Cortex of kidney (tissue), 1 donor: ENCODE measurements around the gene SYNM.

ENCODE experiments used
- DNase-seq: peaks from one replicate; lab custom pipeline; 2025; lab: John Stamatoyannopoulos, UW

The SYNM gene

DNA sequence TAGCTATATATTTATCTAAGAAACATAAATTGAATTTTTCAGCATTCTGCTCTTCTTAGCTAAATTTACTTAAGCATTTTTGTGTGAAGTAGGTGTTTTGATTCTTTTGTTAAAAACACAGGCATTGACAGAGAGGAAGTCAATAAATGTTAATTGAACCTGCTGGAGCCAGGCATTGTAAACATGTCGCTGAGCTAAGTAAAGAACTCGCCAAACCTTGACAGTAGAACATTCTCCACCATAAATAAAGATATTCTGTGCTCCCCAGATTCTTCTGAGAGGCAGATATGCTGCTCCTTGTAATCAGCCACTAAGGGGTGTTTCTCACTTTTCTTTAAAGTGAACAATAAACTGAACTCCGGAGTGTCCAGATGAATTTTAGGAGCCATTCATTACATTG, 38.4 kb downstream of the SYNM start:
- no peak for DNase-seq

DNA sequence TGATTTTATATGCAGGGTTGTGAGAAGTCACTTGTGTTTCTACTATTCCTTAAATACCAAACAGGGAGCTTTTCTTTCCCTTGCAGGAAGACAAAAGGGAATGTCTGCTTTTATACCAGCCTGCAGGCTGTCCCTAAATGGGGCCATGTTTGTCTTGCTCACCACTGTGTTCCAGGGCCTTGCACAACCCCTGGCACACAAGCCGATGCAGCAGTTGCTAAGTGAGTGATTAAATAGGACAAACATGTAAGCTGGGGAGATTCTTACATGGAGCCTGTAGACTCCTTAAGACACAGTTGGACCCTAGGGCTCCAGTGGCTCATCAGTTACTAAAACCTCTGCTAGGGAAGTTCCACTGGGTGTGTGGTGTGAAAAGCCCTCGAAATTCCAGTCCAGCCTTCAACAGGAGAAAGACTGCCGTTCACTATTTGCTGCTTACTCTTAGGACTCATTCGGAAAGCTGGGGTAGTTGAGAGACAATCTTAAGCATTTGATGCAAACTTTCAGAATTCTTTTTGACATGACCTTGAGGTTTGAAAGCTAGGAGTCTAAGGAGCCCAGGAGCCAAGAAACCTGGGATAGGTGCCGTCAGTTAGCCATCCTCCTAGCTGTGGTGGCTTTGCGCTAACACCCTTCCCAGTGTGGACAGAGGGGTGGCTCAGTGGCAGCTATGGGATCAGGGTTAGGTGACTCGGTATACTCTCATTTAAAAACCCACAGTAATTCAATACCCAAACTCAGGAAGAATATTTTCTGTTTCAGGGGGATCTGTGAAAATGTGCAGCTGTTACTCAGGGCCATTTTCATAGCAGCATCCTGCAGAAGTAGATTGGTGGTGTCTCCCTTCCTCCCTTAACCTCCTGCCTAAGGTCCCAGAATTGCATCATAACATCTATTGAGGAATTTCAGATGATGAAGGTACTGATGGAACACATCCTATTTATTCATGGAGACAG, 39.1 kb downstream of the SYNM start:
- DNase-seq: no peak

DNA sequence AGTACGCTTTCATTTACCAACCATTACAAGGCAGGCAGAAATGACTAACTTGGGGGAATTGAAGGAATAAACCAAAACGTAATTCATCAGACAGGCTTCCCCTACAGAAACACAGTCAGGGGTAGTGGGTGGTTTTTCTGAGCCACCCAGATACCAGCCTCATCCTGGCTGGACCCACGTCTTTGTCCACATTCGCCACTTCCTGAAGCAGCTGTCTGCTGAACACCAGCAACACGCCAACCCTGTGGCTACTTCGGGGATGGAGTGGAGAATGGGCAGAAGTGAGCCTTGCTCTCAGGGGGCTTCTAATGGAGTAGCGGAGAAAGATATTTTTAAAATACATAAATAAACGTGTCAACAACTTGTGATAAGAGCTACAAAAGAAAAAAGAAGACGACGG, 40.1 kb downstream of the SYNM start:
- no peak for DNase-seq

GRCh38 chr15:99145778-99146177, 40.9 kb downstream of the SYNM start:
- DNase-seq: no peak

DNA sequence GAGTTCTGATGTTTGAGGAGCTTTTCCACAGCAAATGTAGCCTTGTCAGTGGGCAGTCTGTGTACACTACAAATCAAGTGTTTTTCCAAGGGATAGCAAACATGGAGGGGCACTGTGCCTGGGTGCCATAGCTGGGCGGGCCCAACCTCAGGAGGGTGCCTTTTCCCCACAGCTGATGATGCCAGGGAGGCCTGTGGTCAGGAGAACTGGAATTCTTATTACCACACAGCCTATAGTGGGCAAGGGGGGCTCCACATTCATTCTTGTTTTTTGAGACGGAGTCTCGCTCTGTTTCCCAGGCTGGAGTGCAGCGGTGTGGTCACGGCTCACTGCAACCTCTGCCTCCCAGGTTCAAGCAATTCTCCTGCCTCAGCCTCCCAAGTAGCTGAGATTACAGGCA, 41.8 kb downstream of the SYNM start:
- no peak for DNase-seq

GRCh38 chr15:99148851-99149276, 44.0 kb downstream of the SYNM start:
- no peak for DNase-seq

DNA sequence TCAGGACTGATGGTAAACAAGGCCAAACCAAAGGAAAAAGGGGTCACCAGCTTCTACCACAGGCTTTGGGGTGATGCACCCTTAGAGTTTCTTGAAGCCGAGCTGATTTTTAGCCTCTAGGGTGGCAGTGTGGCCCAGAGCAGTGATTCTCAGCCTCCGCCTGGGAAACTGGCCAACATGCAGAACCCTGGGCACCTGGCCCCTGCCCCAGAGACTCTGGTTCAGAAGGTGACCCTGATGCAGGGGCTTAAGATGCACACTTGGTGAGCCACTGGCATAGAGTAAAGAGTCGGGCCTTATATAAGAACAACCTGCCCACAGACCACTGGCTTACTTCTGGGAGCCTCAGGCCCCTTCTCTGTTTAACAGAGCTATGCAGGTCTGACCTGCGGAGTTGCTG, 44.5 kb downstream of the SYNM start:
- DNase-seq: no peak

DNA sequence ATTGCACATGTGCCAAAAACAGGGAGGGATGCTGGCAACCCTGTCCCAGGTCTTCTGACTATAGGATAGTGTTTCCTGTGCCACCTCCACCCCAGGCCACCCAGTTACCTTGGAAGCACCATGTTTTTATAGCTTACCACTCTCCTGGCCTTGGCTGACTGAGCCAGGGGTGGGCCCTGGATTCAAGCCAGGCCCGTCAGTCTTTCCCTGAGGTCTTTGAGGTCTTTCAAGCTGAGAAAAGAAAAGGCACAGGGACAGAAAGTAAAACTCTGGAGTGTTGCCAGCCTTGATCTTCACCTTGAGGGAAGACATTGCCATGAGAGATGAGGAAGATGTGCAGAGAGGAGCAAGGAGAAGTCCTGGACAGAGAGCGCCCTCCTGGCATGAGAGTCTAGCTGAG, 46.3 kb downstream of the SYNM start:
- no peak for DNase-seq

- DNase-seq: no peak
These were observed 48.2 kb downstream of the SYNM start for GRCh38 chr15:99153026-99153535.

DNA sequence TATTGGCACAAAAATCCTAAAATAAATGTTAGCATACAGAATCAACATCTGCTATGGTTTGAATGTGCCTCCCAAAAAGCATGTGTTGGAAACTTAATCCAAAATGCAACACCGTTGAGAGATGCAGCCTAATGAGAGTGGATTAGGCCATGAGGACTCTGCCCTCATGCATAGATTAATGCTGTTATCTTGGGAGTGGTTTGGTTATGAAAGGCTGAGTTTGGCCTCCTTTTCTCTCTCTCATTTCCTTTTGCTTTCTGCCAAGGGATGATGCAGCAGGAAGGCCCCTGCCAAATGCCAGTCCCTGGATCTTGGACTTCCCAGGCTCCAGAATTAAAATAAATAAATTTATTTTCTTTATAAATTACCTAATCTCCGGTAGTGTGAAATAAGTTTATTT, 49.4 kb downstream of the SYNM start:
- no peak for DNase-seq

- no peak for DNase-seq
These were observed 51.1 kb downstream of the SYNM start for GRCh38 chr15:99155961-99156443.

GRCh38 chr15:99157456-99157855, 52.6 kb downstream of the SYNM start:
- DNase-seq: no peak

DNA sequence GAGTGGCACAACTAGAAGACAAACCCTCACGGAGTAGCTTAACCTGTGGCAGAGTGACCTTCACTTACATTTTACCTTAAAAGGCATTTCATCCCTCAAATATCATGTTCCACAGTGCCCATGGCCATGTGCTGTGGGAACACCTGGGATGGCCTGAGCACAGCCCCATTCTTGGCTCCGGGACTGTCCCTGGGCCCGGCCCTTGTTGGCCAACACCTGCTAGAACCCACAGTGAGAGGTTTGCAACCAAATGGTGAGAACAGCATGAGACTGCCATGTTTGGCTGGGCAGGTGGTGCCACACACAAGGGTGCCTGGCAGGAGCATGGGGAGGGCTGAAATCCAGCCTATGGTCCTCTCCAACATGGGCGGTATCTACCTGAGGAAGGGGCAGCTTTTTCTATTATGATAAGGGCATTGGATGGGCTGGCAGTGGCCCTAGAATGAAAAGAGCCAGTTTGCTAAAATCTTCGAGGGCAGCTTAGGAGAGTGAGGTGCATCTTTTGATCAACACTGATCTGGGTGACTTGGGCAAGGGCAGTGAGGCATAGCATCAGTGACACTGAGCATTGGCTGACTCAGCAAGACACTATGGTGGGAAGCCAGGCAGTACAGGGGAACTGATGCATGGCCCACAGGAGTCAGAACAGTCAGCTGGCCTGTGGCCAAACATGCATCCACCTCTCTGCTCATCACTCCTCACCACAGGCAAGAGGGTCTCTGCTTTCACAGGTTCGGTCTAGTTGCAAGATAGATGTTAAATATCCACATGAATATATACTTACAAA, 53.9 kb downstream of the SYNM start:
- no peak for DNase-seq

DNA sequence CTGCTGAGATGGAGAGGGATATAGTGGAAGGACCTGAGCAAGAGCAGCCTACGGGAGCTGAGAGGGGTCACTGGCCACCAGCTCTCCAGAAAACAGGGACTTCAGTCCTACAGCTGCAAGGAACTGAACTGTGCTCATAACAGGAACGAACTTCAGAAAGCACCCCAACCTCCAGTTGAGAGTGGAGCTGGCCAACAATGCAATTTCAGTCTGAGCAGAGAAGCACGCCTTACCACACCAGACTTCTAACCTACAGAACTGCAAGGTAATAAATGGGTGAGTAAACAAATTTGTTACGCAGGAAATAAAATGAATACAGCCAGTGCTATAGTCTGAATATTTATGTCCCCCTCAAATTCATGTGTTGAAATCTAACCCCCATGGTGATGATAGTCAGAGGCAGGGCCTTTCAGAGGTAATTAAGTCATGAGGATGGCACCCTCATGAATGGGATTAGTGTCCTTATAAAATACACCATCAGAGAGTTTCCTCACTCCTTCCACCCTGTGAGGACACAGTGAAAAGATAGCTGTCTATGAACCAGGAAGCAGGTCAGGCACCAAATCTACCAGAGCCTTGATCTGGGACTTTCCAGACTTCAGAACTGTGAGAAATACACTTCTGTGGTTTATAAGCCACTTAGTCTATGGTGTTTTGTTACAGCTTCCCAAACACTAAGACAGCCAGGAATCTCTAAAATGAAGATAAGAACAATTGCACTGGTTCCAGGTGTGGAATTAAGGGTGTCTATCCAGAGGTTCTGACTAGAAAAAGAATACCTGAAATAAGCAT, 58.6 kb downstream of the SYNM start:
- no peak for DNase-seq

DNA sequence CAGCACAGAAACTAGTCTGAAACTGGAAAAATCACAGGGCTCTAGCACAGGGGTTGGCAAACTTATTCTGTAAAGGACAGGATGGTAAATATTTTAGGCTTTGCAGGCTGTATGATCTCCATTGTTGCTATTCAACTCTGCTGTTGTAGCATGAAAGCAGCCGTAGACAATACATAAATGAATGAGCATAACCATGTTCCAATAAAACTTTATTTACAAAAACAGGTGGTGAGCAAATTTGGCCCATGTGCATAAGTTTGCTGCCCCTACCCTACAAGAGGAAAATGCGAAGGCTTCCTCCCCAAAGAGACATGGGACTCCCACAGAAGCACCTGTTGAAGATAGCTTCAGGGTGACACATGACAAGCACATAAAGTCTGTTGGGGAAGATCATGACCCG, 59.2 kb downstream of the SYNM start:
- no peak for DNase-seq

DNA sequence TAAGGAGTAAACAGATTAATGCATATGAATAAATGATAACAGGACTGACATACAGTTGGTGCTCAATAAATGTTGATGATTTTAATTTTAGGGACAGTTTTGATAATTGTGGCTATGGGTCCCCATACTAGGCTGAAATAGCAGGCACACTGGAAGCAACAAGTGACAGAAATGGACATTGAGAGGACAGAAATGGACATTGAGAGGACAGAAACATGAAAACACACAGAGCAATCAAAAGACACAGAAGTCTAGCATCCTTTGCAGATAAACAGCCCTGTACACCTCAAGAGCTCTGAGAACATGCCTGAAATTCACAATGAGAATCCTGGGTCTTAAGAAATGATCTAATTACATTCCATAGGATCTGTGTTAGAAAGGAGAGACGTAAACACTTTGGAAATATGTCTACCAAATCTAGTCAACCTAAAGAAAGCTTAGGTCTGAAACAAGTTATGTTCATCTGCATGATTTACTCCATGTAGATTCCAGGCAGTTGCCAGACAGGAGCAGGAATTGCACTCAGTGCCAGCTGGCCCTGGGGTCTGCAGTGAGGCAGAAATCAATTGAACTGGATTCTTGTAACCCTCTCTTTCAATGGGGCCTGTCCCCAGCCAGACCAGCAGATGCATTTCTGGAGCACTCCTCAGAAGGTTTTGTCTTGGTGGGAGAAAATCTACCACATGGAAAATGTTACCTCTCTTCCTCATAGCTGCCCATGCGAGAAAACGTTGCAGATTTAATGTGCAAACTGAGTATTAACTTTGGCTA, 60.3 kb downstream of the SYNM start:
- DNase-seq: no peak

DNA sequence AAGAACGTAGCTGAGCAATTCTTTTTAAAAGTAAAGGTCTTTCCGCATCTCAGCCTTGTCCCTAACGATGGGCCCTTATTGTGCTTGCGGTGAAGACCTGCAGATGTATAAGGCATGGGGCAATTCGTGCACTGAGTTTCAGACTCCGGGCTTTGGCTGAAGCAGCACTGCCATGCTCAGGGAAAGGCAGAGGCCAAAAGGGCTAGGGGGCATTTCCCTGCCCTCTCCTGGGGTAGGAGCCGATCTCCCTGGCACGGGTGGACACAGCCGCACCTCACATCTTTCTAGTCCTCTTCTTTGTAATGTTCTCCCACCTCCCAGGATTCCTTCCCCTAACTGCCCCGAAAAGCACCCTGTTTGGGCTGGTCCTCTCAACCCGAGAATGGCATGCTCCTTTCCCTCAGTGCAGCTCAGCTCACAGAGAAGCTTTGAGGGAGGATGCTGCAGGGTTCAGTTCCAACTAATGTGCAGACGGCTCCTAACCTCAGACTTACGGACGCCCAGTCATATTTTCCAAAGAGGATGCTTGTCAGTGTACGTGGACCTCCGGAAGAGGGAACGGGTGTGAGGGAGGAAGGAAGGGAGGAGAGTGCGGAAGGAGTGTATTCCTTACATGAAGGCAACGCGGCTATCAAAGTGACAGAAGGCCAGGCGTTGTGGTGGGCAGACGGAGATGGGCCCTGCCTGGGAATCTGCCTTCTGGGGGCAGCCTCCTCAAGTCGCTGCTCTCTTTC, 61.2 kb downstream of the SYNM start:
- no peak for DNase-seq

GRCh38 chr15:99167201-99167600, 62.3 kb downstream of the SYNM start:
- DNase-seq: no peak

GRCh38 chr15:99167640-99168039, 62.8 kb downstream of the SYNM start:
- DNase-seq: no peak
